Calu3 (cell line): Measurements from ENCODE around the gene CPSF2. TPM values are rescaled to one million over a fixed set of nuclear protein-coding genes. Genes with fewer than 3 reads are reported as not detected.

Experiments used
- BruUV-seq: library from RNA; stranded (reverse); fragments of 400-500 nt; replicated peaks from 2 replicates; lab custom pipeline; 2021; lab: Mats Ljungman, UMichigan
- CTCF ChIA-PET: fragments of 300-600 bp; sonication (Branson Sonifier 250); formaldehyde crosslinking; loops from one replicate; lab custom pipeline; 2022; ENCODE audit warnings: antibody characterized with exemption; lab: Charles Lee
- DNase-seq: peaks from one replicate; pipeline ENCODE4 v3.0.0; 2022
- H3K27ac Mint-ChIP-seq: one replicate; pipeline ENCODE4 v1.8.0; 2022; ENCODE audit warnings: mixed read lengths; ENCODE audit not compliant: unreplicated experiment
- H3K27me3 Mint-ChIP-seq: one replicate; pipeline ENCODE4 v1.8.0; 2022; ENCODE audit warnings: mixed read lengths; ENCODE audit not compliant: unreplicated experiment
- H3K36me3 Mint-ChIP-seq: one replicate; pipeline ENCODE4 v1.8.0; 2022; ENCODE audit warnings: mild to moderate bottlenecking, moderate library complexity, mixed read lengths; ENCODE audit not compliant: insufficient read depth, unreplicated experiment
- H3K4me1 Mint-ChIP-seq: one replicate; pipeline ENCODE4 v1.8.0; 2022; ENCODE audit warnings: mild to moderate bottlenecking, low read depth, mixed read lengths; ENCODE audit not compliant: unreplicated experiment
- H3K4me3 Mint-ChIP-seq: one replicate; pipeline ENCODE4 v1.8.0; 2022; ENCODE audit warnings: mild to moderate bottlenecking, low read depth, moderate library complexity, mixed read lengths; ENCODE audit not compliant: unreplicated experiment
- H3K9me3 Mint-ChIP-seq: one replicate; pipeline ENCODE4 v1.8.0; 2022; ENCODE audit warnings: low read depth, mixed read lengths; ENCODE audit not compliant: unreplicated experiment
- CTCF ChIP-seq: fragments of 200-600 bp; IDR thresholded peaks from one replicate; pipeline ENCODE4 v1.8.0; 2022; ENCODE audit warnings: antibody characterized with exemption; ENCODE audit not compliant: unreplicated experiment
- intact Hi-C: fragments of 100-400 bp; cut with micrococcal nuclease; formaldehyde crosslinking; loops from one replicate; pipeline ENCODE4 v1.10.0; 2022; ENCODE audit not compliant: unreplicated experiment
- total RNA-seq: library from RNA; stranded (reverse); gene quantifications from 2 replicates; pipeline ENCODE4 v1.2.3, GENCODE V29; 2022

CPSF2 gene
- total RNA-seq, 1 experiment from 2014 or later = 76.7 TPM

GRCh38 chr14:92215579-92215978 is 93.8 kb downstream of the CPSF2 start:
- no peak overlapping the region for H3K4me3 Mint-ChIP-seq
- intact Hi-C loops = no loop called here
- DNase-seq = no peak
- TF ChIP-seq CTCF = no peak
- H3K4me1 Mint-ChIP-seq = no peaks in the 10 kb centered on the region
- H3K9me3 Mint-ChIP-seq = peaks cover 2% of the 10 kb centered on the region
- H3K27me3 Mint-ChIP-seq = peaks cover 82% of the 10 kb centered on the region
- H3K36me3 Mint-ChIP-seq = no peaks in the 10 kb centered on the region
- no peak overlapping the region for H3K27ac Mint-ChIP-seq
- CTCF ChIA-PET = interaction anchor here (0.5 kb wide), 1 partner anchor 376 kb away, joined by 5 read pairs; no protein-coding TSS in a partner anchor
- BruUV-seq = no TSS peak

DNA sequence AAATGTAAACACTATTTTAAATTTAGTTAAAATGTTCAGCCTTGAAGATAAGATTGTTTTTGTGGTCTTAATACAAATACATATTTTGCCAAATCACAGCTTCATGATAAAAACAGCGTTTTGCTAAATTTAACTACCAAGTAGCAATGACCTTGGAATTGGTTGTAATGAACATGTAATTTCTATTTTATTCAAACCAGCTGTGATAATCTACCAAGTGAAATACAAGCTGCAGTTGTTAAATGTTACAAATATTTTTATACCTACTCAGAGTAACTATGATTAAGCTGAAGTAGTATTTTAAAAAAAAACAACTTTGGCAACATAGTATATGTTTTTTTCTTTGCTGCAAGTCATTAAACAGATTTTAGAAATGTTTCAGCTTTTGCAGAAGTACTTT is 96.2 kb downstream of the CPSF2 start:
- Mint-ChIP-seq H3K4me3 (no peak overlapping the region), H3K27ac (no peak overlapping the region), H3K9me3 (peaks cover 2% of the 10 kb centered on the region), H3K27me3 (peaks cover 78% of the 10 kb centered on the region), H3K4me1 (no peaks in the 10 kb centered on the region), H3K36me3 (no peaks in the 10 kb centered on the region)
- no TSS peak for BruUV-seq
- no peak for DNase-seq
- intact Hi-C loops = no loop called here
- TF ChIP-seq CTCF = no peak
- CTCF ChIA-PET = no interaction called here

Other genes starting within 250 kb of the CPSF2 start
- gene FBLN5, start 174.3 kb upstream of the CPSF2 start, total RNA-seq = 0.39 and 0.90 TPM in 2 replicates
- 50.2 and 53.8 TPM in 2 replicates for gene TRIP11, start 81.9 kb upstream of the CPSF2 start, total RNA-seq
- gene ATXN3, start 15.4 kb upstream of the CPSF2 start, total RNA-seq = 20.5 and 21.8 TPM in 2 replicates
- 101 and 122 TPM in 2 replicates for gene NDUFB1, start 263 bp upstream of the CPSF2 start, total RNA-seq
- not detected in 2 replicates for gene SLC24A4, start 201.2 kb downstream of the CPSF2 start, total RNA-seq